GM15510 (cell line): Measurements from ENCODE around the gene STRN3.

Experiments used
- POLR2A ChIP-seq: IDR thresholded peaks from 3 replicates; pipeline ENCODE4 v1.6.1; 2011; ENCODE audit warnings: borderline replicate concordance; ENCODE audit not compliant: insufficient read length; ENCODE audit errors: extremely low read depth

Gene STRN3

GRCh38 chr14:31042300-31042699 lies 16.1 kb upstream of the STRN3 start:
- TF ChIP-seq POLR2A: no peak

GRCh38 chr14:31038521-31039166 lies 12.5 kb upstream of the STRN3 start:
- TF ChIP-seq POLR2A: no peak

- TF ChIP-seq POLR2A: no peak
Observed at GRCh38 chr14:31037709-31038221, 11.6 kb upstream of the STRN3 start.

DNA sequence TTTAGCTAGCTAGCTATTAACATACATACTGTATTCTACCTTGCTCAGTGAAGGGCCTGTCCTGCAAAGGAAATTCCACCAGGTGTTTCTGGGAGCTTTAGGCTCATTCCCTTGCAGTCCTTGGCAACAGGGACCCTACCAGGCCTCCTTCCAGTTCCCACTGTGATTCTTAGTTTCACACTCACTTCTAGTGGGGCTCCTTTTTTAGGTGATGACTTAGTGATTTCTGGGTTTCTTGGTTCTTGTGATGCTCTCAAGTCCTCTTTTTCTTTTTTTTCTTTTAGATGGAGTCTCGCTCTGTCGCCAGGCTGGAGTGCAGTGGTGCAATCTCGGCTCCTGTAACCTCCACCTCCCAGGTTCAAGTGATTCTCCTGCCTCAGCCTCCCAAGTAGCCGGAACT lies 10.4 kb upstream of the STRN3 start:
- TF ChIP-seq POLR2A: no peak

DNA sequence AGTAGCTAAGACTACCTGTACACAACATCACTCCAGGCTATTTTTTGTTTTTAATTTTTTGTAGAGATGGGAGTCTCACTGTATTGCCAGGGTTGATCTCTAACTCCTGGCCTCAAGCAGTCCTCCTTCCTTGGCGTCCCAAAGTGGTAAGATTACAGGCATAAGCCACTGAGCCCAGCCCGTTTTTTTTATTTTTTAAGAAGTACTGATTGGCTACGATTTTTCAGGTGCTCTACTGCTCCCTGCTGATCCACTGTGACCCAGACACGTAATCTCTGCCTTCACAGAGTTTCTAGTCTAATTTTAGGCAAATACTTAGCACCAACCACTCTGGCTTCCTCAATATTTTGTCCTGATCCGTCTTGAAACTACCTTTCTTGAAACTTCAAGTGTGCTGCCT lies 4.3 kb upstream of the STRN3 start:
- TF ChIP-seq POLR2A: no peak

DNA sequence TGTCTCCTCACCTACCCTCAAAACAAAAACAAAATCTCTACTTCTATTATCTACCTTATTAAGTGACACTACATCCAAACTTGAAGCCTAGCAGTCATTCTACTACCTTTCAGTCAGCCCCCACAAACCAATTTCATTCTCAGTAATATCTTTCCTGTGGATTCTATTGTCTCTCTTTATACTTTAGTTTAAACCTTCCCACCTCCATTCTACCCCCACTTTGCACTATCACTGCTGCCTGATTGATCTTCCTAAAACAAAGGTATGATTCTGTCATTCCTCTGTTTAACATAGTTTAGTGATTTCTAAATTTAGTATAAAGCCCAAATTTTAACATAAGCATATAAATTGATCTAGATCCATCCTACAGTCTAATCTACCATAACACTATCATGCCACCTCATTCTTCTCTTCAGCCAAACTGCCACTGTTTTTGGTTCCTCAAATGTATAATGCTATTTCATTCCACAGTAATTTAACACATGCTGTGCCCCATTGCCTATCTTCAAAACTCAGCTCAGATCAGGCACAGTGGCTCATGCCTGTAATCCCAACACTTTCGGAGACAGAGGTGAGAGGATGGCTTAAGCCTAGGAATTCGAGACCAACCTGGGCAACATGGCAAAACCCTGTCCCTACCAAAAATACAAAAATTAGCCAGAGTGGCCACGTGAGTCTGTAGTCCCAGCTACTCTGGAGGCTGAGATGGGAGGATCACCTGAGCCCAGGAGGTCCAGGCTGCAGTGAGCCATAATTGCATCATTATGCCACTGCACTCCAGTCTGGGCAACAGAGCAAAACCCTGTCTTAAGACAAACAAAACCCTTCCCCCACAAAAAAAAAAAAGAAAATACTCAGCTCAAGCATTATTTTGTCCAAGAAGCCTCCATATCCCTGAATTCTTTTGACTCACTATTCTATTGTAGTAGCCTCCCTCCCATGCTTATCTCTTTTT lies 3.1 kb upstream of the STRN3 start:
- TF ChIP-seq POLR2A: no peak

DNA sequence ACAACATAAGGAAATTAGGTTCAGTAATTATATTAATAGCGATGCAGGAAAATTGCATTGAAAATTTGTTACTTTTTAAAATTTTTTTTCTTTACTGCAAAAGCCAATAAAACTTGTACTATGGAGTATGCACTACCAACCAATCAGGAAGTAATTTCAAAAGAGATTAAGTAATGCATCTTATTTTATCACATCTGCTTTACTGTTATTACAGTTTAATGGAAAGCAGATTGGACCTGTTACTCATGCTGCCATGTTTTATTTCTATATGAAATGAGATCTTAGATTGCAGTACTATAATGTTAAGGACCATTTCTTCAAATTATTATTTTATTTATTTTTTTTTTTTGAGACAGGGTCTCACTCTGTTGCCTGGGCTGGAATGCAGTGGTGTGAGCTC lies 1.7 kb upstream of the STRN3 start:
- no peak for TF ChIP-seq POLR2A

- peak; percentile 86 for TF ChIP-seq POLR2A
Observed at GRCh38 chr14:31026450-31027235, 464 bp upstream of the STRN3 start.

- no peak for TF ChIP-seq POLR2A
Observed at GRCh38 chr14:31025367-31026076, 657 bp downstream of the STRN3 start, which contains the start of gene AP4S1. Gene AP4S1, plus strand, starts transcription at chr14:31025649. Its CDS starts 40,548 bp downstream, at chr14:31066197.

DNA sequence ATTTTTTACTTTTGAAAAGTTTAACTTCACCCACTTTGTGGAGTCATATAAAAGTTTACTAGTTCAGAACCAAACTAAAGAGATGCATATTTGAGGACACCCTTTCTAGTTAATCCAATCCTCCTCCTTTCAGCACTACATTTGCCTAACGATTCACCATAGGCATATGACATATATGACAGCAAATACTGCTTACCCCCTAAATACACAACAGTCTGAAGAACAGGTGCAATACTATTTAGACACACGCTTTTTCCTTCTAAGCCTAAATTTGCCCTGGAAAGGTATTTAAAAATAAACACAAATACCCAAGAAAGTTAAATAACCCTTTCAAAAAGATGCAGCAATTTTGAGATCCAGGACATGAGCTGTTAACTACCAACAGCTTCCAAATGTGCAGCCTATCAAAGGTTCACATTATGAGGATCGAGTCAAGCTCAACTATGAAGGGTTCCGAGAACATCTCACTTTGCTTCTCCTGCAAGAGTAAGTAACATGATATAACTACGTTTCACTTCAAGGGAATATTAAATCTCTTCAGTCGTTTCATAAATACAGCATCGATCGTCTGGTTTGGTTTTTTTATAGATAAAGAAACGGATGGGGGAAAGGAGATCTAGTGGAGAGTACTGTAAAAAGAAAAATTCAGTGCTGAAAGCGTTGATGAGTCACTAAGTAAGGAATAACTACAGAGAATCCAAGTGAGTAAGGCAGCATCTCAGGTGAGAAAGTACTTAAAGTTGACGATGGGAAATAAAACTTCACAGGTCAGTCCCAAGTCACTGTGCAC lies 1.4 kb downstream of the STRN3 start:
- no peak for TF ChIP-seq POLR2A

- no peak for TF ChIP-seq POLR2A
Observed at GRCh38 chr14:31024010-31024480, 2.1 kb downstream of the STRN3 start.

GRCh38 chr14:31022386-31022785 lies 3.8 kb downstream of the STRN3 start:
- TF ChIP-seq POLR2A: no peak

DNA sequence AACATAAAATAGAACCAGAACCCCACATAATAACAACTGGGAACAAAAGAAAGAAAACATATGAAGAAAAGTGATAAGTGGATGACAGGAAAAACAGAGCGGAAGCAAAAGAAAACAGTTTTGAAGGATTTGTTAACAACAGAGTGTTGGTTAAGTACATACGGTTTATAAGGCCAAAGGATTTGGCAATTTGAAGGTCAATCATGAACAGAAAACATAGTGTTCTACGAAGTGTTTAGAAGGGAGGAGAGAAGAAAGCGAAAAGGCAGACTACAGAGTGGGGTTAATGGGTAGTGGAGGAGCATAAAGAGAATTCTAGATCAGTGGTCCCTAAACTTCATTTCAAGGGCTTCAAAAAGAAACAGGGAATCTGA lies 4.6 kb downstream of the STRN3 start:
- TF ChIP-seq POLR2A: no peak
